Upper lobe of left lung (tissue), 4 donors: Measurements from ENCODE around the gene ERAL1.

ENCODE experiments used
- CTCF ChIP-seq, 6 experiments: fragments of 450-650 bp in 4 of 6; fragments of 200-600 bp in 2 of 6; sonication (generic) in 2 of 6; IDR thresholded peaks; one replicate each; pipeline ENCODE4 v1.5.1; 2016 to 2019; ENCODE audit warnings: antibody characterized with exemption in 6 of 6
- EP300 ChIP-seq, 4 donors: sonication (generic); formaldehyde crosslinking; IDR thresholded peaks; one replicate each; pipeline ENCODE4 v1.5.1; 2017; ENCODE audit warnings: antibody characterized with exemption in 4 of 4, control low read depth in 2 of 4
- POLR2A ChIP-seq, 4 donors: fragments of 450-650 bp; IDR thresholded peaks; one replicate each; pipeline ENCODE4 v1.5.1; 2016 to 2017; ENCODE audit warnings: antibody characterized with exemption in 4 of 4, mild to moderate bottlenecking in 2 of 4
- POLR2AphosphoS5 ChIP-seq, 2 donors: sonication (generic); formaldehyde crosslinking; IDR thresholded peaks; one replicate each; pipeline ENCODE4 v1.5.1; 2017; ENCODE audit warnings: antibody characterized with exemption in 2 of 2

GRCh38 chr17:28882154-28882895 is 27.5 kb downstream of the ERAL1 start:
- TF ChIP-seq CTCF (IDR thresholded peaks at IDR 0.05) (no peak), EP300 (IDR thresholded peaks at IDR 0.05) (no peak), POLR2A (IDR thresholded peaks at IDR 0.05) (no peak), POLR2AphosphoS5 (IDR thresholded peaks at IDR 0.05) (no peak)
